ENCODE results near the gene METTL22. TPM values are rescaled to one million over a fixed set of nuclear protein-coding genes. Genes with fewer than 3 reads are reported as not detected.

METTL22 gene
- polyA plus RNA-seq, 1 of the 3 experiments (the other 2 are of a cell fraction), result 38.3 TPM

DNA sequence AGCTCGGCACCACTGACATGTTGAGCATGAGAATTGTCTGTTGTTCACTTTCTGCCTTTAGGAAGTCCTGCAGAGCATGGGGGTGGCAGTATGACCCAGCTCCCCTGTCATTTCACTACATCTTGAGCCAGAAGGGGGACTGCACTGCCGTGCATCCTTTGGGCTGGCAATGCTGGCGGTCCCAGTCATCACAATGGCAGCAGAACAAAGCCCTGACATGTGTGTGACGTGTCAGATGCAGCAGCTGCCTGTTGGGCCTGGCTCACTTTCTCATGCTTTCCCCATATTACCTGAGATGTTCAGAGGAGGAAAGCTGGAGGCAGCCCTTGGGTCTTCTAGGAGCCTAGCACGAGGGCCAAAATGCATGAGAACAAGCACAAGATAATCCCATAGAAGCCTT is 46.6 kb downstream of the METTL22 start:
- POLR2A ChIA-PET, result no interaction called here
- H2AFZ ChIP-seq (ENCODE audit: low read depth), result no peak overlapping the region

DNA sequence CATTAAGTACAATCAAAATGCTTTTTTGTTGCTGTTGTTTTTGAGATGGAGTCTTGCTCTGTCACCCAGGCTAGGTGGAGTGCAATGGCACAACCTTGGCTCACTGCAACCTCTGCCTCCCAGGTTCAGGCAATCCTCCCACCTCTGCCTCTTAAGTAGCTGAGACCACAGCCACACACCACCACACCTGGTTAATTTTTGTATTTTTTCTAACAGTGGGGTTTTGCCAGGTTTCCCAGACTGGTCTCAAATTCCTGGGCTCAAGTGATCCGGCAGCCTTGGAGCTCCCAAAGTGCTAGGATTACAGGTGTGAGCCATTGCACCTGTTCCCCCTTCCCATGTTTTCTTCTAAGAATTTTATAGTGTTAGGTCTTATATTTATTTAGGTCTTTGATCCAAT is 48.0 kb downstream of the METTL22 start:
- Histone ChIP-seq H3K27me3 (ENCODE audit: insufficient read depth) (no peaks in the 10 kb centered on the region), H3K79me2 (ENCODE audit: insufficient read depth) (no peaks in the 10 kb centered on the region), H3K27ac (ENCODE audit: low read depth in 2 of 2, low read length in 1 of 2) (no peak overlapping the region), H3F3A (replicated peaks; ENCODE audit: insufficient read depth) (no peaks in the 10 kb centered on the region), H3K9ac (no peak overlapping the region), H3K4me3 (ENCODE audit: low read depth in 2 of 2, low read length in 1 of 2) (no peak overlapping the region), H4K20me1 (ENCODE audit: insufficient read depth) (no peaks in the 10 kb centered on the region), H3K9me2 (no peaks in the 10 kb centered on the region), H2AFZ (ENCODE audit: low read depth) (no peak overlapping the region), H3K36me3 (replicated peaks in 1 of 2; ENCODE audit: control insufficient read depth in 1 of 2, insufficient read depth in 2 of 2, low read length in 1 of 2) (no peaks in the 10 kb centered on the region), H3K4me1 (ENCODE audit: control insufficient read depth in 1 of 2, insufficient read depth in 2 of 2, low read depth in 1 of 2, low read length in 1 of 2) (peaks cover 0 to 4% of the 10 kb centered on the region in 2 experiments; a peak in 1 of 4 replicates), H3K9me3 (no peaks in the 10 kb centered on the region), H3K4me2 (no peak overlapping the region)
- POLR2A ChIA-PET, result no interaction called here
- CTCF ChIA-PET, result interaction anchor here (1.9 to 4.0 kb wide), 2 partner anchors 9 to 122 kb away, joined by 12 to 23 read pairs; no protein-coding TSS in a partner anchor
- no peak for DNase-seq
- WGBS (ENCODE audit: low lambda C conversion rate), result 73% methylated on average over 1 of the region's 1 CpG
- no peak for TF ChIP-seq MEF2A (IDR thresholded peaks at IDR 0.05; ENCODE audit: borderline replicate concordance, low read depth)
- TF ChIP-seq MXI1 (IDR thresholded peaks at IDR 0.05; ENCODE audit: low read depth, low read length), result no peak
- no peak for TF ChIP-seq SIN3A (IDR thresholded peaks at IDR 0.05; ENCODE audit: borderline replicate concordance, low read depth, low read length)
- TF ChIP-seq TCF12 (IDR thresholded peaks at IDR 0.05), result no peak
- no peak for TF ChIP-seq YY1 (IDR thresholded peaks at IDR 0.05; ENCODE audit: low read depth)
- TF ChIP-seq, protein P1, sequence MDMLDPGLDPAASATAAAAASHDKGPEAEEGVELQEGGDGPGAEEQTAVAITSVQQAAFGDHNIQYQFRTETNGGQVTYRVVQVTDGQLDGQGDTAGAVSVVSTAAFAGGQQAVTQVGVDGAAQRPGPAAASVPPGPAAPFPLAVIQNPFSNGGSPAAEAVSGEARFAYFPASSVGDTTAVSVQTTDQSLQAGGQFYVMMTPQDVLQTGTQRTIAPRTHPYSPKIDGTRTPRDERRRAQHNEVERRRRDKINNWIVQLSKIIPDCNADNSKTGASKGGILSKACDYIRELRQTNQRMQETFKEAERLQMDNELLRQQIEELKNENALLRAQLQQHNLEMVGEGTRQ (IDR thresholded peaks at IDR 0.05; ENCODE audit: borderline replicate concordance, low read depth, low read length), result no peak
- TF ChIP-seq SMC3 (IDR thresholded peaks at IDR 0.05; ENCODE audit: low read depth, low read length), result no peak
- no peak for TF ChIP-seq GATA2 (CRISPR knock-in tag; IDR thresholded peaks at IDR 0.05)
- TF ChIP-seq, protein P2, sequence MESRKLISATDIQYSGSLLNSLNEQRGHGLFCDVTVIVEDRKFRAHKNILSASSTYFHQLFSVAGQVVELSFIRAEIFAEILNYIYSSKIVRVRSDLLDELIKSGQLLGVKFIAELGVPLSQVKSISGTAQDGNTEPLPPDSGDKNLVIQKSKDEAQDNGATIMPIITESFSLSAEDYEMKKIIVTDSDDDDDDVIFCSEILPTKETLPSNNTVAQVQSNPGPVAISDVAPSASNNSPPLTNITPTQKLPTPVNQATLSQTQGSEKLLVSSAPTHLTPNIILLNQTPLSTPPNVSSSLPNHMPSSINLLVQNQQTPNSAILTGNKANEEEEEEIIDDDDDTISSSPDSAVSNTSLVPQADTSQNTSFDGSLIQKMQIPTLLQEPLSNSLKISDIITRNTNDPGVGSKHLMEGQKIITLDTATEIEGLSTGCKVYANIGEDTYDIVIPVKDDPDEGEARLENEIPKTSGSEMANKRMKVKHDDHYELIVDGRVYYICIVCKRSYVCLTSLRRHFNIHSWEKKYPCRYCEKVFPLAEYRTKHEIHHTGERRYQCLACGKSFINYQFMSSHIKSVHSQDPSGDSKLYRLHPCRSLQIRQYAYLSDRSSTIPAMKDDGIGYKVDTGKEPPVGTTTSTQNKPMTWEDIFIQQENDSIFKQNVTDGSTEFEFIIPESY (IDR thresholded peaks at IDR 0.05; ENCODE audit: borderline replicate concordance, low read depth), result no peak
- TF ChIP-seq NRF1 (IDR thresholded peaks at IDR 0.05; ENCODE audit: low read depth, low read length), result no peak

More for the DNA sequence above, 46.6 kb downstream of the METTL22 start:
- H3K4me3 ChIP-seq (ENCODE audit: low read depth in 2 of 2, low read length in 1 of 2), result no peak overlapping the region
- no peaks in the 10 kb centered on the region for H3K9me3 ChIP-seq
- CTCF ChIA-PET, result interaction anchor here (1.2 to 4.0 kb wide), 2 partner anchors 8 to 123 kb away, joined by 5 to 23 read pairs; no protein-coding TSS in a partner anchor
- no peaks in the 10 kb centered on the region for H3K27me3 ChIP-seq (ENCODE audit: insufficient read depth)
- H3K4me1 ChIP-seq (ENCODE audit: control insufficient read depth in 1 of 2, insufficient read depth in 2 of 2, low read depth in 1 of 2, low read length in 1 of 2), result no peaks in the 10 kb centered on the region
- H3K36me3 ChIP-seq (replicated peaks in 1 of 2; ENCODE audit: control insufficient read depth in 1 of 2, insufficient read depth in 2 of 2, low read length in 1 of 2), result no peaks in the 10 kb centered on the region
- no peak overlapping the region for H3K9ac ChIP-seq
- H4K20me1 ChIP-seq (ENCODE audit: insufficient read depth), result no peaks in the 10 kb centered on the region
- DNase-seq, result no peak
- no peak overlapping the region for H3K27ac ChIP-seq (ENCODE audit: low read depth in 2 of 2, low read length in 1 of 2)
- H3K79me2 ChIP-seq (ENCODE audit: insufficient read depth), result no peaks in the 10 kb centered on the region
- no peaks in the 10 kb centered on the region for H3F3A ChIP-seq (replicated peaks; ENCODE audit: insufficient read depth)
- TF ChIP-seq, protein P3, sequence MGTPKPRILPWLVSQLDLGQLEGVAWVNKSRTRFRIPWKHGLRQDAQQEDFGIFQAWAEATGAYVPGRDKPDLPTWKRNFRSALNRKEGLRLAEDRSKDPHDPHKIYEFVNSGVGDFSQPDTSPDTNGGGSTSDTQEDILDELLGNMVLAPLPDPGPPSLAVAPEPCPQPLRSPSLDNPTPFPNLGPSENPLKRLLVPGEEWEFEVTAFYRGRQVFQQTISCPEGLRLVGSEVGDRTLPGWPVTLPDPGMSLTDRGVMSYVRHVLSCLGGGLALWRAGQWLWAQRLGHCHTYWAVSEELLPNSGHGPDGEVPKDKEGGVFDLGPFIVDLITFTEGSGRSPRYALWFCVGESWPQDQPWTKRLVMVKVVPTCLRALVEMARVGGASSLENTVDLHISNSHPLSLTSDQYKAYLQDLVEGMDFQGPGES (IDR thresholded peaks at IDR 0.05; ENCODE audit: low read depth, low read length), result no peak
- no peak for TF ChIP-seq FOXM1 (IDR thresholded peaks at IDR 0.05; ENCODE audit: low read depth)
- TF ChIP-seq FOXJ3 (CRISPR knock-in tag; IDR thresholded peaks at IDR 0.05), result no peak
- TF ChIP-seq, protein P1 (IDR thresholded peaks at IDR 0.05; ENCODE audit: borderline replicate concordance, low read depth, low read length), result no peak
- TF ChIP-seq JUND (IDR thresholded peaks at IDR 0.05), result no peak
- TF ChIP-seq EZH2phosphoT487 (IDR thresholded peaks at IDR 0.05; ENCODE audit: borderline replicate concordance, low read depth), result no peak
- no peak for TF ChIP-seq ELF1 (IDR thresholded peaks at IDR 0.05)
- no peaks in the 10 kb centered on the region for H3K9me2 ChIP-seq
- 44% methylated on average over 3 of the region's 5 CpGs for WGBS (ENCODE audit: low lambda C conversion rate)
- no peak overlapping the region for H3K4me2 ChIP-seq
